Transverse colon (tissue), 4 donors: Measurements from ENCODE around the gene CAMK2B. TPM values are rescaled to one million over a fixed set of nuclear protein-coding genes. Genes with fewer than 3 reads are reported as not detected.

Experiments used
- DNase-seq: peaks from one replicate; pipeline ENCODE4 v3.0.0-alpha.2; 2019
- H3K27ac ChIP-seq, 4 donors: fragments of 200-600 bp; sonication (generic); 2 replicates each; pipeline ENCODE4 v1.5.1; 2016 to 2018; ENCODE audit warnings: inconsistent platforms in 4 of 4
- H3K27me3 ChIP-seq: fragments of 200-600 bp; sonication (generic); 2 replicates; pipeline ENCODE4 v1.5.1; 2017; ENCODE audit warnings: inconsistent platforms
- H3K36me3 ChIP-seq, 4 donors: fragments of 200-600 bp; sonication (generic); 2 replicates each; pipeline ENCODE4 v1.5.1; 2017 to 2019; ENCODE audit warnings: inconsistent platforms in 4 of 4
- H3K4me1 ChIP-seq, 4 donors: fragments of 200-600 bp; sonication (generic); 2 replicates each; pipeline ENCODE4 v1.5.1; 2017 to 2020; ENCODE audit warnings: inconsistent platforms in 4 of 4
- H3K4me3 ChIP-seq, 4 donors: fragments of 200-600 bp; sonication (generic); 1 replicate in 1 of 4; 2 replicates in 3 of 4; pipeline versions ENCODE4 v1.5.1 to v1.6.1; 2017 to 2019; ENCODE audit warnings: inconsistent platforms in 4 of 4
- H3K9me3 ChIP-seq, 2 donors: fragments of 200-600 bp; sonication (generic); 2 replicates each; pipeline ENCODE4 v1.5.1; 2017 to 2019; ENCODE audit warnings: inconsistent platforms in 2 of 2
- EP300 ChIP-seq: sonication (generic); formaldehyde crosslinking; IDR thresholded peaks from one replicate; pipeline ENCODE4 v1.6.1; 2017; ENCODE audit warnings: antibody characterized with exemption, low read depth
- POLR2A ChIP-seq: fragments of 450-650 bp; IDR thresholded peaks from one replicate; pipeline ENCODE4 v1.6.1; 2016; ENCODE audit warnings: antibody characterized with exemption, mild to moderate bottlenecking, moderate library complexity
- POLR2AphosphoS5 ChIP-seq, 3 donors: sonication (generic); formaldehyde crosslinking; IDR thresholded peaks; one replicate each; pipeline ENCODE4 v1.6.1; 2016; ENCODE audit warnings: antibody characterized with exemption in 3 of 3
- WGBS, 2 donors: methylation state at CpG; one replicate each; pipeline ENCODE4 v1.1.5; 2018; ENCODE audit warnings: low coverage in 1 of 2; 5-methylcytosine and 5-hydroxymethylcytosine counted together
- in situ Hi-C, 4 donors: fragments of 200-750 bp; cut with MboI; loops; one replicate each; pipeline versions ENCODE4 v1.15.0 to v1.15.1; 2017; ENCODE audit warnings: low sequenced_read_pairs in 3 of 4, low pct_ligation_motif_present in 1 of 4, low pct_unique_long_range_greater_than_20kb in 1 of 4
- intact Hi-C: fragments of 100-400 bp; cut with DNase I; formaldehyde crosslinking; loops from one replicate; pipeline ENCODE4 v1.15.1; 2023; ENCODE audit warnings: low total_unique reads
- total RNA-seq, 4 donors: library from RNA; depleted of rRNA; stranded (reverse); fragments of >200 nt; gene quantifications; one replicate each; pipeline ENCODE4 v1.1.0, GENCODE V29; 2016
- TF ChIP-seq, protein P1 (sequence below), 5 experiments: fragments of 200-600 bp in 3 of 5; fragments of 450-650 bp in 2 of 5; sonication (generic) in 3 of 5; IDR thresholded peaks; 1 replicate in 2 of 5; 2 replicates in 3 of 5; pipeline ENCODE4 v1.5.1; 2016 to 2017; ENCODE audit warnings: antibody characterized with exemption in 5 of 5, inconsistent platforms in 3 of 5, mild to moderate bottlenecking in 2 of 5, moderate library complexity in 1 of 5

Gene CAMK2B
- total RNA-seq, 4 donors from 2014 or later: 0.16 to 2.8 (median 0.27) TPM; not detected in 1

DNA sequence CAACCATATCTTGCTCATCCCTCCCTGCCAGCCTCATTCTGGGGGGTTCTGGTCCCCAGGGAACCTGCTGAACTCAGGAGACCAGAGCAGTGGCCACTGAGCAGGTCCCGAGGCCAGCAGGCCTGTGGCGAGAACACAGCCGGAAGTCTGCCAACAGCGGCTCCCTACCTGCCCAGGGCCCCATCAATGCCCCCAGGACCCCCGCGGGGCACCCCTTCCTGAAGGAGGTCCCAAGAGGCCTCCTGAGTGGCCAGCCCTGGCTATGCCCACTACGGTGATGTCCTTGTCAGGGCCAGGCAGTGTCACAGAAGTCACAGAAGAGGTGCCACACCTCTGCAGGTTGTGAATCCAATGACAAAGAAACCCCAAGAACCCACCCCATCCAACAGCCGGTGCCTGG lies 58.9 kb downstream of the CAMK2B start:
- no peak overlapping the region for H3K4me3 ChIP-seq
- in situ Hi-C loops (no loop called here), intact Hi-C loops (no loop called here)
- DNase-seq: no peak
- H3K36me3 ChIP-seq: no peaks in the 10 kb centered on the region
- H3K4me1 ChIP-seq: no peaks in the 10 kb centered on the region
- H3K27ac ChIP-seq: no peak overlapping the region
- peaks cover 18% of the 10 kb centered on the region for H3K27me3 ChIP-seq
- TF ChIP-seq EP300: no peak
- H3K9me3 ChIP-seq: no peaks in the 10 kb centered on the region
- WGBS, 2 donors: 90% methylated on average over 8 of the region's 8 CpGs; no CpG with 5 or more reads in 1 of the 2 donors

- H3K36me3 ChIP-seq: no peaks in the 10 kb centered on the region
- 19 to 57% methylated on average over 6 to 8 of the region's 8 CpGs for WGBS, 2 donors
- no peaks in the 10 kb centered on the region for H3K9me3 ChIP-seq
- no peak overlapping the region for H3K4me3 ChIP-seq
- no peaks in the 10 kb centered on the region for H3K4me1 ChIP-seq
- H3K27ac ChIP-seq: no peak overlapping the region
- H3K27me3 ChIP-seq: peaks cover 18% of the 10 kb centered on the region
- TF ChIP-seq POLR2AphosphoS5 (IDR thresholded peaks at IDR 0.05) (no peak), EP300 (no peak), POLR2A (no peak)
- TF ChIP-seq, protein P1, sequence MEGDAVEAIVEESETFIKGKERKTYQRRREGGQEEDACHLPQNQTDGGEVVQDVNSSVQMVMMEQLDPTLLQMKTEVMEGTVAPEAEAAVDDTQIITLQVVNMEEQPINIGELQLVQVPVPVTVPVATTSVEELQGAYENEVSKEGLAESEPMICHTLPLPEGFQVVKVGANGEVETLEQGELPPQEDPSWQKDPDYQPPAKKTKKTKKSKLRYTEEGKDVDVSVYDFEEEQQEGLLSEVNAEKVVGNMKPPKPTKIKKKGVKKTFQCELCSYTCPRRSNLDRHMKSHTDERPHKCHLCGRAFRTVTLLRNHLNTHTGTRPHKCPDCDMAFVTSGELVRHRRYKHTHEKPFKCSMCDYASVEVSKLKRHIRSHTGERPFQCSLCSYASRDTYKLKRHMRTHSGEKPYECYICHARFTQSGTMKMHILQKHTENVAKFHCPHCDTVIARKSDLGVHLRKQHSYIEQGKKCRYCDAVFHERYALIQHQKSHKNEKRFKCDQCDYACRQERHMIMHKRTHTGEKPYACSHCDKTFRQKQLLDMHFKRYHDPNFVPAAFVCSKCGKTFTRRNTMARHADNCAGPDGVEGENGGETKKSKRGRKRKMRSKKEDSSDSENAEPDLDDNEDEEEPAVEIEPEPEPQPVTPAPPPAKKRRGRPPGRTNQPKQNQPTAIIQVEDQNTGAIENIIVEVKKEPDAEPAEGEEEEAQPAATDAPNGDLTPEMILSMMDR (IDR thresholded peaks at IDR 0.05): no peak
- intact Hi-C loops (no loop called here), in situ Hi-C loops (no loop called here)
- no peak for DNase-seq
These were observed 59.7 kb downstream of the CAMK2B start for GRCh38 chr7:44265728-44266127.

- in situ Hi-C loops (no loop called here), intact Hi-C loops (no loop called here)
- Histone ChIP-seq H3K4me3 (no peak overlapping the region), H3K36me3 (no peaks in the 10 kb centered on the region), H3K27ac (no peak overlapping the region), H3K9me3 (no peaks in the 10 kb centered on the region), H3K27me3 (peaks cover 18% of the 10 kb centered on the region), H3K4me1 (no peaks in the 10 kb centered on the region)
- WGBS, 2 donors: 35% methylated on average over 11 of the region's 11 CpGs; no CpG with 5 or more reads in 1 of the 2 donors
- DNase-seq: no peak
- no peak for TF ChIP-seq EP300
- no peak for TF ChIP-seq POLR2AphosphoS5 (IDR thresholded peaks at IDR 0.05)
- TF ChIP-seq, protein P1 (IDR thresholded peaks at IDR 0.05): no peak
- no peak for TF ChIP-seq POLR2A
These were observed 61.0 kb downstream of the CAMK2B start for GRCh38 chr7:44264221-44264931.

- in situ Hi-C loops: no loop called here
- intact Hi-C loops: no loop called here
- H3K9me3 ChIP-seq: no peaks in the 10 kb centered on the region
- TF ChIP-seq EP300 (no peak), POLR2AphosphoS5 (IDR thresholded peaks at IDR 0.05) (no peak), POLR2A (no peak)
- TF ChIP-seq, protein P1 (IDR thresholded peaks at IDR 0.05): no peak
- 72% methylated on average over 20 of the region's 20 CpGs; no CpG with 5 or more reads in 1 of the 2 donors for WGBS, 2 donors
- peaks cover under 1 to 7% (median 5%) of the 10 kb centered on the region in 4 donors for H3K4me1 ChIP-seq
- no peak for DNase-seq
- H3K4me3 ChIP-seq: no peak overlapping the region
- no peak overlapping the region for H3K27ac ChIP-seq
- no peaks in the 10 kb centered on the region for H3K36me3 ChIP-seq
- H3K27me3 ChIP-seq: peaks cover 18% of the 10 kb centered on the region
These were observed 61.9 kb downstream of the CAMK2B start for GRCh38 chr7:44263326-44264082.
